ENCODE measurements around the gene PHGDH. TPM values are rescaled to one million over a fixed set of nuclear protein-coding genes. Genes with fewer than 3 reads are reported as not detected.
A peak's percentile ranks its signal among the peaks of the same experiment; 100 is the strongest.

PHGDH gene
- total RNA-seq, 4 donors from 2014 or later: 16.7 to 34.9 (median 26.4) TPM

GRCh38 chr1:119742677-119743076, 30.9 kb downstream of the PHGDH start:
- Histone ChIP-seq H3K4me3 (no peak overlapping the region), H3K36me3 (peaks cover 0 to 13% of the 10 kb centered on the region in 2 donors), H3K4me1 (peaks cover 0 to 28% (median 16%) of the 10 kb centered on the region in 3 donors), H3K9me3 (no peaks in the 10 kb centered on the region), H3K27ac (peak overlapping the region in 3 of 4 donors; percentile 66 to 85 (median 77)), H3K27me3 (no peaks in the 10 kb centered on the region)
- no peak for ATAC-seq
- WGBS, 2 donors (ENCODE audit: low coverage in 1 of 2): no CpG with 5 or more reads among the region's 7 CpGs
- no peak for TF ChIP-seq POLR2A (IDR thresholded peaks at IDR 0.05)
- no peak for TF ChIP-seq CTCF (IDR thresholded peaks at IDR 0.05)
- TF ChIP-seq EP300 (IDR thresholded peaks at IDR 0.05): no peak
- TF ChIP-seq POLR2AphosphoS5 (IDR thresholded peaks at IDR 0.05): no peak

GRCh38 chr1:119743308-119743707, 31.6 kb downstream of the PHGDH start:
- 50 to 52% methylated on average over 2 of the region's 3 CpGs for WGBS, 2 donors (ENCODE audit: low coverage in 1 of 2)
- Histone ChIP-seq H3K27ac (peak overlapping the region in 3 of 4 donors; percentile 66 to 85 (median 77)), H3K27me3 (no peaks in the 10 kb centered on the region), H3K9me3 (no peaks in the 10 kb centered on the region), H3K36me3 (peaks cover 0 to 8% of the 10 kb centered on the region in 2 donors), H3K4me1 (peaks cover 0 to 28% (median 16%) of the 10 kb centered on the region in 3 donors), H3K4me3 (no peak overlapping the region)
- TF ChIP-seq POLR2AphosphoS5 (IDR thresholded peaks at IDR 0.05): no peak
- TF ChIP-seq EP300 (IDR thresholded peaks at IDR 0.05): no peak
- TF ChIP-seq POLR2A (IDR thresholded peaks at IDR 0.05): no peak
- no peak for TF ChIP-seq CTCF (IDR thresholded peaks at IDR 0.05)
- ATAC-seq: no peak

- H3K27ac ChIP-seq: peak overlapping the region in 3 of 4 donors; percentile 66 to 77 (median 69)
- peaks cover 0 to 4% of the 10 kb centered on the region in 2 donors for H3K36me3 ChIP-seq
- H3K9me3 ChIP-seq: no peaks in the 10 kb centered on the region
- ATAC-seq: peak; percentile 59
- TF ChIP-seq EP300 (IDR thresholded peaks at IDR 0.05): no peak
- peak in 3 of 4 experiments; percentile 58 to 88 (median 78) for TF ChIP-seq CTCF (IDR thresholded peaks at IDR 0.05)
- H3K4me3 ChIP-seq: no peak overlapping the region
- 23 to 32% methylated on average over 5 to 14 of the region's 17 CpGs for WGBS, 2 donors (ENCODE audit: low coverage in 1 of 2)
- H3K27me3 ChIP-seq: no peaks in the 10 kb centered on the region
- peaks cover 0 to 28% (median 16%) of the 10 kb centered on the region in 3 donors for H3K4me1 ChIP-seq
Observed at GRCh38 chr1:119743776-119744597, 32.3 kb downstream of the PHGDH start.

- no peaks in the 10 kb centered on the region for H3K9me3 ChIP-seq
- ATAC-seq: no peak
- no peaks in the 10 kb centered on the region for H3K27me3 ChIP-seq
- no peak overlapping the region for H3K27ac ChIP-seq
- H3K36me3 ChIP-seq: peaks cover 0 to 4% of the 10 kb centered on the region in 2 donors
- peaks cover 0 to 28% (median 16%) of the 10 kb centered on the region in 3 donors for H3K4me1 ChIP-seq
- TF ChIP-seq CTCF (IDR thresholded peaks at IDR 0.05) (no peak), POLR2AphosphoS5 (IDR thresholded peaks at IDR 0.05) (no peak), POLR2A (IDR thresholded peaks at IDR 0.05) (no peak), EP300 (IDR thresholded peaks at IDR 0.05) (no peak)
- no peak overlapping the region for H3K4me3 ChIP-seq
- WGBS, 2 donors (ENCODE audit: low coverage in 1 of 2): 78 to 83% methylated on average over 1 of the region's 1 CpG
Observed at GRCh38 chr1:119744598-119744942, 32.8 kb downstream of the PHGDH start.

- peaks cover 0 to 3% of the 10 kb centered on the region in 2 donors for H3K36me3 ChIP-seq
- TF ChIP-seq EP300 (IDR thresholded peaks at IDR 0.05): no peak
- no peak for TF ChIP-seq POLR2A (IDR thresholded peaks at IDR 0.05)
- TF ChIP-seq CTCF (IDR thresholded peaks at IDR 0.05): no peak
- TF ChIP-seq POLR2AphosphoS5 (IDR thresholded peaks at IDR 0.05): no peak
- H3K27ac ChIP-seq: no peak overlapping the region
- peaks cover 0 to 28% (median 16%) of the 10 kb centered on the region in 3 donors for H3K4me1 ChIP-seq
- H3K27me3 ChIP-seq: no peaks in the 10 kb centered on the region
- WGBS, 2 donors (ENCODE audit: low coverage in 1 of 2): 60 to 88% methylated on average over 1 of the region's 1 CpG
- no peaks in the 10 kb centered on the region for H3K9me3 ChIP-seq
- no peak overlapping the region for H3K4me3 ChIP-seq
- ATAC-seq: no peak
Observed at GRCh38 chr1:119745034-119745433, 33.3 kb downstream of the PHGDH start.
